ENCODE data around the gene SHROOM3.

SHROOM3 gene

DNA sequence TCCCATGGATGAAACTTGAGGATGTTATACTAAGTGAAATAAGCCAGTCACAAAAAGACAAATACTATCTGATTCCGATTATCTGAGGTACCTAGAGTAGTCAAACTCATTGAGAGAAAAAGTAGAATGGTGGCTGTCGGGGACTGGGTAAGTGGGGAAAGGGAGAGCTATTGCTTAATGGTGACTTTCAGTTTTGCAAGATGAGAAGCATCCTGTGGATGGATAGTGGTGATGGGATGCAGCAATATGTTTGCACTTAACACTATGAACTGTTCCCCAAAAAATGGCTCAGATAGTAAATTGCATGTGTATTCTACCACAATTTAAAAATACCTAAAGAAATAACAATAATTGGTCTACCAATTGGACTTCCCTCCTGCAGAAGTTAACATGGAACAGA, 181.5 kb downstream of the SHROOM3 start:
- no peak for TF ChIP-seq YY1 (IDR thresholded peaks at IDR 0.05; ENCODE audit: low read depth)
- TF ChIP-seq EP300 (IDR thresholded peaks at IDR 0.05; ENCODE audit: borderline replicate concordance) = no peak
- TF ChIP-seq TEAD4 (IDR thresholded peaks at IDR 0.05) = no peak
- TF ChIP-seq TCF12 (IDR thresholded peaks at IDR 0.05; ENCODE audit: low read depth) = no peak
- no peak for TF ChIP-seq TAF1 (IDR thresholded peaks at IDR 0.05; ENCODE audit: low read depth)
- TF ChIP-seq RAD21 (IDR thresholded peaks at IDR 0.05; ENCODE audit: low read depth) = no peak
- no peak for TF ChIP-seq EGR1 (IDR thresholded peaks at IDR 0.05)
- TF ChIP-seq CREB1 (IDR thresholded peaks at IDR 0.05; ENCODE audit: low read depth) = no peak
- TF ChIP-seq, protein P1, sequence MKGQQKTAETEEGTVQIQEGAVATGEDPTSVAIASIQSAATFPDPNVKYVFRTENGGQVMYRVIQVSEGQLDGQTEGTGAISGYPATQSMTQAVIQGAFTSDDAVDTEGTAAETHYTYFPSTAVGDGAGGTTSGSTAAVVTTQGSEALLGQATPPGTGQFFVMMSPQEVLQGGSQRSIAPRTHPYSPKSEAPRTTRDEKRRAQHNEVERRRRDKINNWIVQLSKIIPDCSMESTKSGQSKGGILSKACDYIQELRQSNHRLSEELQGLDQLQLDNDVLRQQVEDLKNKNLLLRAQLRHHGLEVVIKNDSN (IDR thresholded peaks at IDR 0.05) = no peak
- no peak for TF ChIP-seq FOXM1 (IDR thresholded peaks at IDR 0.05; ENCODE audit: borderline replicate concordance, low read depth)
- TF ChIP-seq, protein P2, sequence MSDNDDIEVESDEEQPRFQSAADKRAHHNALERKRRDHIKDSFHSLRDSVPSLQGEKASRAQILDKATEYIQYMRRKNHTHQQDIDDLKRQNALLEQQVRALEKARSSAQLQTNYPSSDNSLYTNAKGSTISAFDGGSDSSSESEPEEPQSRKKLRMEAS (IDR thresholded peaks at IDR 0.05) = no peak
- no peak for TF ChIP-seq NFIC (IDR thresholded peaks at IDR 0.05)
- TF ChIP-seq, protein P3, sequence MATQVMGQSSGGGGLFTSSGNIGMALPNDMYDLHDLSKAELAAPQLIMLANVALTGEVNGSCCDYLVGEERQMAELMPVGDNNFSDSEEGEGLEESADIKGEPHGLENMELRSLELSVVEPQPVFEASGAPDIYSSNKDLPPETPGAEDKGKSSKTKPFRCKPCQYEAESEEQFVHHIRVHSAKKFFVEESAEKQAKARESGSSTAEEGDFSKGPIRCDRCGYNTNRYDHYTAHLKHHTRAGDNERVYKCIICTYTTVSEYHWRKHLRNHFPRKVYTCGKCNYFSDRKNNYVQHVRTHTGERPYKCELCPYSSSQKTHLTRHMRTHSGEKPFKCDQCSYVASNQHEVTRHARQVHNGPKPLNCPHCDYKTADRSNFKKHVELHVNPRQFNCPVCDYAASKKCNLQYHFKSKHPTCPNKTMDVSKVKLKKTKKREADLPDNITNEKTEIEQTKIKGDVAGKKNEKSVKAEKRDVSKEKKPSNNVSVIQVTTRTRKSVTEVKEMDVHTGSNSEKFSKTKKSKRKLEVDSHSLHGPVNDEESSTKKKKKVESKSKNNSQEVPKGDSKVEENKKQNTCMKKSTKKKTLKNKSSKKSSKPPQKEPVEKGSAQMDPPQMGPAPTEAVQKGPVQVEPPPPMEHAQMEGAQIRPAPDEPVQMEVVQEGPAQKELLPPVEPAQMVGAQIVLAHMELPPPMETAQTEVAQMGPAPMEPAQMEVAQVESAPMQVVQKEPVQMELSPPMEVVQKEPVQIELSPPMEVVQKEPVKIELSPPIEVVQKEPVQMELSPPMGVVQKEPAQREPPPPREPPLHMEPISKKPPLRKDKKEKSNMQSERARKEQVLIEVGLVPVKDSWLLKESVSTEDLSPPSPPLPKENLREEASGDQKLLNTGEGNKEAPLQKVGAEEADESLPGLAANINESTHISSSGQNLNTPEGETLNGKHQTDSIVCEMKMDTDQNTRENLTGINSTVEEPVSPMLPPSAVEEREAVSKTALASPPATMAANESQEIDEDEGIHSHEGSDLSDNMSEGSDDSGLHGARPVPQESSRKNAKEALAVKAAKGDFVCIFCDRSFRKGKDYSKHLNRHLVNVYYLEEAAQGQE (IDR thresholded peaks at IDR 0.05; ENCODE audit: low read depth) = no peak
- no peak for TF ChIP-seq ZBTB7A (IDR thresholded peaks at IDR 0.05; ENCODE audit: low read depth)
- no peak for TF ChIP-seq CEBPB (IDR thresholded peaks at IDR 0.05)

DNA sequence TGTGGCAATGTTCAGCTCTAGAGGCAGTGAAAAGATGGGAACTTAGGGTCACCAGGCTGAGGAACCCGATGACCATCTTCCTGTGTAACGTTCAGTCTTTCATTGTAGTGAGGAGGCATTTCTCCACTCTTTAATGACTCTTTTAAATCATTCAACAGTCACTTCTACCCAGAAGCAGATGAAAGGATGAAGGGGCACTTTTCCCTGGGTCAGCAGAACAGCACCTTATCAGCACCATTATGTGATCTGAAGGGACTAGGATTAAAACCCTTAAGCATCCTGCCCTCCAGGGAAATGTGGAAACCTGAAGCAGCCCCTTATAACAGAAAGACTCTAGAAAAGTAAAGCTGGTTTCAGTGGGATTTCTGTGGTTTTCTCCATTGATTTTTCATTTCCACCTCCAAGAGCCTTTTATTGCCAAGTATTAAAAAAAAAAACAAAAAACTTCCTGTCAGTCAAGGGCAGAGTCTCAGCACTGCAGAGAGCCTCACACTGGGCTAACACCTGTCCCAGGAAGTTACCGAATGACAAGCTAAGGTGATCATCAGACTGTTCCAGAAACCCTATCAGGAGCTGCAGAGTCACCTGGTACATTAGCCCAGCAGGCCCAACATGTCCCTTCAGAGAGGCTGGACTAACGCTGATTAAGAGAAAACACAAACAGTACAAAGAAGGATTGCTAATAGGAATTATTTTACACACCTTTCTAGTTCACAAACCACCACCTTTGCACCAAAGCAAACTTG, 185.9 kb downstream of the SHROOM3 start:
- TF ChIP-seq EGR1 (IDR thresholded peaks at IDR 0.05) (no peak), FOXM1 (IDR thresholded peaks at IDR 0.05; ENCODE audit: borderline replicate concordance, low read depth) (no peak), EP300 (IDR thresholded peaks at IDR 0.05; ENCODE audit: borderline replicate concordance) (no peak), TEAD4 (IDR thresholded peaks at IDR 0.05) (no peak), RAD21 (IDR thresholded peaks at IDR 0.05; ENCODE audit: low read depth) (no peak), ZBTB7A (IDR thresholded peaks at IDR 0.05; ENCODE audit: low read depth) (no peak), TCF12 (IDR thresholded peaks at IDR 0.05; ENCODE audit: low read depth) (no peak)
- TF ChIP-seq, protein P1 (IDR thresholded peaks at IDR 0.05) = no peak
- TF ChIP-seq, protein P2 (IDR thresholded peaks at IDR 0.05) = no peak

DNA sequence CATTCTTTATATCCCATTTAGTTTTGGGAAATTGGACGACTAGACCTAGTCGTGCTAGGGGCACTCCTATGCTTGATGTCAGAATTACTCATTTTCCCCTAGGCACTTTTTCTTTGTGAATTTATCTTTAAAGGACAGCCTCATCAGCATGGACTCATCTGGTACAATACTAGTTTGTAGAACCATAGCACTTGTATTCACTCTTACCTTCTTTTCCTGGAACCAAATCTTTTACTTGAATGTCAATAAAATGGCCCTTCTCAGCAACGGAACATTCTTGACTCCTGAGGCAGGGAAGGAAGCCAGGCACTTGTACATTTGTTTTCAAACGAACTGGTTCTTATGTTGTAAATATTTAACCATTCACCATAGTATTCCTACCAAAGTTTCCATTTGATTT, 187.1 kb downstream of the SHROOM3 start:
- TF ChIP-seq, protein P2 (IDR thresholded peaks at IDR 0.05) = no peak
- TF ChIP-seq TAF1 (IDR thresholded peaks at IDR 0.05; ENCODE audit: low read depth) (no peak), TCF12 (IDR thresholded peaks at IDR 0.05; ENCODE audit: low read depth) (no peak), EGR1 (IDR thresholded peaks at IDR 0.05) (no peak), YY1 (IDR thresholded peaks at IDR 0.05; ENCODE audit: low read depth) (no peak), FOXM1 (IDR thresholded peaks at IDR 0.05; ENCODE audit: borderline replicate concordance, low read depth) (no peak), EP300 (IDR thresholded peaks at IDR 0.05; ENCODE audit: borderline replicate concordance) (no peak), CREB1 (IDR thresholded peaks at IDR 0.05; ENCODE audit: low read depth) (no peak), TEAD4 (IDR thresholded peaks at IDR 0.05) (no peak), NFIC (IDR thresholded peaks at IDR 0.05) (no peak), CEBPB (IDR thresholded peaks at IDR 0.05) (no peak)
- TF ChIP-seq, protein P3 (IDR thresholded peaks at IDR 0.05; ENCODE audit: low read depth) = no peak
- TF ChIP-seq, protein P1 (IDR thresholded peaks at IDR 0.05) = no peak

DNA sequence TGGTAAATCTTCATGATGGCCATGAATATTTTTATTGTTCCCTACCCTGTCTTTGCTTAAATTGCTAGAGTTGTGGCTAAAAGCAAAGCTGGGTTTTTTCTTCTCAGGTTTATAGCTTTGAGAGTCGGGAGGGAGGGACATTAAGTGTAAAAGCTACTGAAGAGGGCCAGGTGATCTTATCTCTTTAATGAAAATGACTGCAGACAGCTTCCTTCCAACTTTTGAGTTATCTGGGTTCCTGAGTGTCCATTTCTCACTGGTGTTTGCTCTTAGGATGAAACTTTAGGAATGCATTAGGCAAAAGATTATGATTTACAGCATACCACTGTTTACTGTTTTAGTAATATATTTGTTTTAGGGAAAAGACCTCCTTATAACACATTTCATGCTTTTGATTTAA, 187.7 kb downstream of the SHROOM3 start:
- no peak for TF ChIP-seq TAF1 (IDR thresholded peaks at IDR 0.05; ENCODE audit: low read depth)
- TF ChIP-seq, protein P1 (IDR thresholded peaks at IDR 0.05) = no peak

All from Ishikawa (cell line).